Subcutaneous adipose tissue (tissue), 4 donors: Measurements from ENCODE around the gene SSBP3. TPM values are rescaled to one million over a fixed set of nuclear protein-coding genes. Genes with fewer than 3 reads are reported as not detected.

Source experiments
- CTCF ChIP-seq: fragments of 450-650 bp; IDR thresholded peaks from one replicate; pipeline ENCODE4 v1.5.1; 2016; ENCODE audit warnings: low read depth, mild to moderate bottlenecking, control low read depth, antibody characterized with exemption, moderate library complexity
- total RNA-seq, 4 donors: library from RNA; depleted of rRNA; stranded (reverse); fragments of >200 nt; gene quantifications; one replicate each; pipeline ENCODE4 v1.1.0, GENCODE V29; 2016

The SSBP3 gene
- total RNA-seq, 4 donors from 2014 or later, result 19.7 to 28.1 (median 25.1) TPM

- TF ChIP-seq CTCF, result no peak
Observed at GRCh38 chr1:54238353-54239034, 167.7 kb downstream of the SSBP3 start.

GRCh38 chr1:54237586-54237985, 168.6 kb downstream of the SSBP3 start:
- TF ChIP-seq CTCF, result no peak

- no peak for TF ChIP-seq CTCF
Observed at GRCh38 chr1:54234284-54234683, 171.9 kb downstream of the SSBP3 start.

- no peak for TF ChIP-seq CTCF
Observed at GRCh38 chr1:54230507-54231339, 175.5 kb downstream of the SSBP3 start.

GRCh38 chr1:54229281-54229891, 176.8 kb downstream of the SSBP3 start:
- no peak for TF ChIP-seq CTCF

GRCh38 chr1:54228638-54229079, 177.5 kb downstream of the SSBP3 start:
- TF ChIP-seq CTCF, result no peak

GRCh38 chr1:54227891-54228310, 178.3 kb downstream of the SSBP3 start:
- no peak for TF ChIP-seq CTCF
